Stimulated activated naive B cell treated with anti-CD40 and anti-IgM and Interleukin-4, amounts not matched to agents 10 μg/mL and 1 μg/mL and 100 μg/mL, for 72 hours (primary cell): ENCODE data around the gene RHBDL2.
"Not testable (repeated sequence)": the region's sequence is repeated elsewhere in the genome, so short reads cannot be mapped to it uniquely, and the experiment has no call there.

Experiments
- ATAC-seq, 2 donors: fragments of 150-1000 bp; cut with Tn5 transposase; replicated peaks; 2 replicates each; pipeline ENCODE4 v1.10.0; 2021; ENCODE audit warnings: moderate library complexity in 1 of 2
- DNase-seq: peaks from one replicate; pipeline ENCODE4 v3.0.0; 2021
- H3K27ac Mint-ChIP-seq: one replicate; pipeline ENCODE4 v1.8.0; 2022; ENCODE audit warnings: mild to moderate bottlenecking, mixed read lengths
- H3K27me3 Mint-ChIP-seq, 2 donors: one replicate each; pipeline ENCODE4 v1.8.0; 2022; ENCODE audit warnings: mixed read lengths in 2 of 2
- H3K36me3 Mint-ChIP-seq, 2 donors: one replicate each; pipeline ENCODE4 v1.8.0; 2022; ENCODE audit warnings: mixed read lengths in 2 of 2, mild to moderate bottlenecking in 1 of 2
- H3K4me1 Mint-ChIP-seq, 2 donors: one replicate each; pipeline ENCODE4 v1.8.0; 2022; ENCODE audit warnings: mixed read lengths in 2 of 2, mild to moderate bottlenecking in 1 of 2
- H3K4me3 Mint-ChIP-seq, 2 donors: one replicate each; pipeline ENCODE4 v1.8.0; 2022; ENCODE audit warnings: mild to moderate bottlenecking in 2 of 2, mixed read lengths in 2 of 2, moderate library complexity in 1 of 2
- H3K9me3 Mint-ChIP-seq, 2 donors: one replicate each; pipeline ENCODE4 v1.8.0; 2022; ENCODE audit warnings: mixed read lengths in 2 of 2, mild to moderate bottlenecking in 1 of 2

RHBDL2 gene

DNA sequence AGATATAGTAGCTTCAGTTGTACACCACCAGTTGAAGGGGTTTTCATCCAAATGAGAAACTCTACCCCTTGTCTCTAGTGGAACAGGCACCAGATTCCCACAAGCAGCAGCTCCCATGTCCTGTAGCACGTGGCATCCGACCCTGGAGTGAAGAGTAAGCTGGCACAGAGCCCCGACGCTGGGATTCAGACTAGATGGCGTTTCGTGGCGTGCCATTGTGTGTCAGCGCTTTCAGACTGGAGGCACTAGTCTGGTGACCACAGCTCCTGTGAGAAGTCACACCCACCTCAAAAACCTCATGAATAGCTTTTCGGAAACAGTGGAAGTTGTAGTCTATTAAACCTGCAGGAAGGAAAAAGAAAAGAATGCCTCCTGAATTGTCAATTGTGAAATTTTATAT lies 102.3 kb downstream of the RHBDL2 start:
- Mint-ChIP-seq H3K27ac (no peak overlapping the region), H3K36me3 (peaks cover 26 to 43% of the 10 kb centered on the region in 2 donors), H3K9me3 (no peaks in the 10 kb centered on the region), H3K4me1 (peaks cover 8 to 11% of the 10 kb centered on the region in 2 donors), H3K4me3 (no peak overlapping the region), H3K27me3 (no peaks in the 10 kb centered on the region)
- ATAC-seq (no peak), DNase-seq (no peak)

DNA sequence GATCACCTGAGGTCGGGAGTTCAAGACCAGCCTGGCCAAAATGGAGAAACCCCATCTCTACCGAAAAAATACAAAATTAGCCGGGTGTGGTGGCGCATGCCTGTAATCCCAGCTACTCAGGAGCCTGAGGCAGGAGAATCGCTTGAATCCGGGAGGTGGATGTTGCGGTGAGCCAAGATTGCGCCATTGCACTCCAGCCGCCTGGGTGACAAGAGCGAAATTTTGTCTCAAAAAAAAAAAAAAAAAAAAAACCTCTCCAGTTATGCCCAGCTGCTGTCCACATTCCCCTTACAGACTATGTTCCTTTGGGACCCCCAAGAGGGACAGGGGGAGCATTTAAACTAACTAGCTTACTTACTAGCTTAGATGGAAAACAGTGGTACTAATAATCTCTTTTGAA lies 105.3 kb downstream of the RHBDL2 start:
- H3K27ac Mint-ChIP-seq, H3K4me3 Mint-ChIP-seq, H3K27me3 Mint-ChIP-seq, H3K9me3 Mint-ChIP-seq, DNase-seq, H3K4me1 Mint-ChIP-seq, ATAC-seq: not testable (repeated sequence)
- H3K36me3 Mint-ChIP-seq, result peaks cover 11 to 23% of the 10 kb centered on the region in 2 donors
